Glutamatergic neuron (in vitro differentiated cells): Measurements from ENCODE around the gene SLC29A1. TPM values are rescaled to one million over a fixed set of nuclear protein-coding genes. Genes with fewer than 3 reads are reported as not detected.
A peak's percentile ranks its signal among the peaks of the same experiment; 100 is the strongest.

ENCODE experiments used
- DNase-seq: peaks from one replicate; pipeline ENCODE4 v3.0.0; 2022
- H3K27ac Mint-ChIP-seq: one replicate; pipeline ENCODE4 v1.8.0; 2020; ENCODE audit warnings: mild to moderate bottlenecking, mixed read lengths, inconsistent platforms; ENCODE audit not compliant: unreplicated experiment
- H3K27me3 Mint-ChIP-seq: one replicate; pipeline ENCODE4 v1.8.0; 2020; ENCODE audit warnings: mild to moderate bottlenecking, moderate library complexity, mixed read lengths, inconsistent platforms; ENCODE audit not compliant: unreplicated experiment
- H3K36me3 Mint-ChIP-seq: one replicate; pipeline ENCODE4 v1.8.0; 2020; ENCODE audit warnings: mild to moderate bottlenecking, mixed read lengths, inconsistent platforms; ENCODE audit not compliant: unreplicated experiment
- H3K4me1 Mint-ChIP-seq: one replicate; pipeline ENCODE4 v1.8.0; 2020; ENCODE audit warnings: mild to moderate bottlenecking, low read depth, mixed read lengths, inconsistent platforms; ENCODE audit not compliant: unreplicated experiment
- H3K4me3 Mint-ChIP-seq: one replicate; pipeline ENCODE4 v1.8.0; 2020; ENCODE audit warnings: mild to moderate bottlenecking, mixed read lengths, inconsistent platforms; ENCODE audit not compliant: unreplicated experiment
- H3K9me3 Mint-ChIP-seq: one replicate; pipeline ENCODE4 v1.8.0; 2020; ENCODE audit warnings: mild to moderate bottlenecking, moderate library complexity, mixed read lengths, inconsistent platforms; ENCODE audit not compliant: unreplicated experiment
- total RNA-seq: library from RNA; stranded (reverse); fragmentation: NEBNext Ultra II Directional; extraction: Animal tissue kit (Norgen Biotek cat#: 25700); gene quantifications from one replicate; pipeline ENCODE4 v1.2.1, GENCODE V29; 2021; ENCODE audit not compliant: unreplicated experiment
- TF ChIP-seq, protein P1 (sequence below): fragments of 200-600 bp; sonication (generic); IDR thresholded peaks from one replicate; pipeline ENCODE4 v1.5.0; 2021; ENCODE audit not compliant: partially characterized antibody, unreplicated experiment

The SLC29A1 gene
- total RNA-seq, 1 donor from 2014 or later, result 20.0 TPM

DNA sequence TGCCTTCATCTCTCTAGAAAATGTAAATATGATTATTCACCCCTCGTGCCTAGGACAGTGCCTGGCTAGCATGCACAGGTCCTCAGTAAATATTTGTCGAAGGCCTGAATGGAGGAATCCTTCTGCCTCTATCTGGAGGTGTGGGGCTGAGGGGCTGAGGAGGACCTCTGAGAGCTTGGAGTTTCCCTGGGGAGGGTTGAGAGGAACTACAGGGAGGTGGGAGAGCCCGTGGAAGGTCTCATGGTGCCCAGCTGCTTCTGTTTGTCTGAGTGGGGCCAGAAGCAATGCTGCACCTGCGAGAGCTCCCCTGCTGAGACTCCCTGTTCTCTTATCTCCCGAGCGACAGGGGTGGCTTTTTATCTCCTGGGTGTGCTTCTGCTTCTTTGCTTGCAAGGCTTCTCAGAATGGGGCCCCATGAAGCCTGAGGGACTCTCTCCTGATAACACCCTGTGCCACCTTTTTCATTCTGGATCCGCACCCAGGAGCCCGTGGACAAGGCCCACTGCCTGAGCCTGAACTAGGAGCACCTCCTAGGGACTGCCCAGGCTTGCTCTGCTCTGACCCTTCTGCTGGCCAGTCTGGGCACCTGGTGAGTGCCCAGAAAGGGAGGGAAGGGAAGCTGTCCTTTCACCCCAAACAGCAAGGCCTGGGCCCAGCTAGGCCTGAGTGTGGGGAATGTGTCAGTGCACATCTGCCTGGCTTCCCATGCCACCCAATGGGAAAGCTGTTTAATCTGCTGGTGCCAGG, 2.4 kb downstream of the SLC29A1 start:
- peak overlapping the region; percentile 69 for H3K4me3 Mint-ChIP-seq

DNA sequence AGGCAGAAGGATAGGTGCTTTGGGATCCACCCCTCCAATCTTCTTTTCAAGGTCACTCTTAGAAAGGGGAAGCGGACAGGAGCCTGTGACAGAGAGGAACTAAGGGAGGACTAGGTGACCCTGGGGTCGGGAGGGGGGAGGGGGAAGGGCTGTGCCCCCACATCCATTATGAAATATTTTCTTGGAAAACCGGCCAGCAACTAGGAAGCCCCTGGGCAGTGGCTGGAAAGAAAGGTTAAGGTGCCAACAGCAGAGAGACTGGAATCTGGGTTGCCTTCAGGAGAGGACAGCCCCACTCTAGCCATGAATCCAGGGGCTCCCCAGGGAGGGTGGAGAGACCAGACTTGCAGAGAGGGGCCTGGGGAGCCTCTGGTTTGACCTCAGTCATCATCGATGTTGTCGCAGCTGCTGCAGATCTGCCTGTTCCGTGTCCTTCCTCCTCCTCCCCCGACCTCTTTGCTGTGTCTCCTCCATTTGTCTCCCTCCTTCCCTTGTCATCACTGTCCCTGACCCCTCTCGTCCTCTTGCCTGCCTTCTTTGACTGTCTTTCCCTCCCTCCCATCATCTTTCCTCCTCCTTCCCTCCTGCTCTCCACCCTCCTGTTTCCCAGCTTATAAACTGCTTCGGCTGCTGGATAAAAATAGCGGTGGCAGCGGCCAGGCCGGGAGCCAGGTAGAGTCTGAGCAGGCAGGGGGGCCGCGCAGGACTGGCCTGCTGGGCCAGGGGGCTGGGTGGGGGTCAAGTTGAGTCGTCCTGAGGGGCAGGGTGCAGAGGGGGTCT, 3.2 kb downstream of the SLC29A1 start:
- Mint-ChIP-seq H3K27ac (peak overlapping the region; percentile 78), H3K4me1 (peaks cover 35% of the 10 kb centered on the region), H3K4me3 (peak overlapping the region; percentile 69), H3K9me3 (peaks cover 2% of the 10 kb centered on the region), H3K36me3 (no peaks in the 10 kb centered on the region), H3K27me3 (peaks cover 7% of the 10 kb centered on the region)
- TF ChIP-seq, protein P1, sequence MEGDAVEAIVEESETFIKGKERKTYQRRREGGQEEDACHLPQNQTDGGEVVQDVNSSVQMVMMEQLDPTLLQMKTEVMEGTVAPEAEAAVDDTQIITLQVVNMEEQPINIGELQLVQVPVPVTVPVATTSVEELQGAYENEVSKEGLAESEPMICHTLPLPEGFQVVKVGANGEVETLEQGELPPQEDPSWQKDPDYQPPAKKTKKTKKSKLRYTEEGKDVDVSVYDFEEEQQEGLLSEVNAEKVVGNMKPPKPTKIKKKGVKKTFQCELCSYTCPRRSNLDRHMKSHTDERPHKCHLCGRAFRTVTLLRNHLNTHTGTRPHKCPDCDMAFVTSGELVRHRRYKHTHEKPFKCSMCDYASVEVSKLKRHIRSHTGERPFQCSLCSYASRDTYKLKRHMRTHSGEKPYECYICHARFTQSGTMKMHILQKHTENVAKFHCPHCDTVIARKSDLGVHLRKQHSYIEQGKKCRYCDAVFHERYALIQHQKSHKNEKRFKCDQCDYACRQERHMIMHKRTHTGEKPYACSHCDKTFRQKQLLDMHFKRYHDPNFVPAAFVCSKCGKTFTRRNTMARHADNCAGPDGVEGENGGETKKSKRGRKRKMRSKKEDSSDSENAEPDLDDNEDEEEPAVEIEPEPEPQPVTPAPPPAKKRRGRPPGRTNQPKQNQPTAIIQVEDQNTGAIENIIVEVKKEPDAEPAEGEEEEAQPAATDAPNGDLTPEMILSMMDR, result no peak
- DNase-seq, result peak; percentile 49

More for the DNA sequence above, 2.4 kb downstream of the SLC29A1 start:
- DNase-seq, result no peak
- Mint-ChIP-seq H3K9me3 (peaks cover 2% of the 10 kb centered on the region), H3K36me3 (no peaks in the 10 kb centered on the region), H3K27ac (no peak overlapping the region), H3K4me1 (peaks cover 35% of the 10 kb centered on the region), H3K27me3 (peaks cover 5% of the 10 kb centered on the region)
- TF ChIP-seq, protein P1, result no peak

DNA sequence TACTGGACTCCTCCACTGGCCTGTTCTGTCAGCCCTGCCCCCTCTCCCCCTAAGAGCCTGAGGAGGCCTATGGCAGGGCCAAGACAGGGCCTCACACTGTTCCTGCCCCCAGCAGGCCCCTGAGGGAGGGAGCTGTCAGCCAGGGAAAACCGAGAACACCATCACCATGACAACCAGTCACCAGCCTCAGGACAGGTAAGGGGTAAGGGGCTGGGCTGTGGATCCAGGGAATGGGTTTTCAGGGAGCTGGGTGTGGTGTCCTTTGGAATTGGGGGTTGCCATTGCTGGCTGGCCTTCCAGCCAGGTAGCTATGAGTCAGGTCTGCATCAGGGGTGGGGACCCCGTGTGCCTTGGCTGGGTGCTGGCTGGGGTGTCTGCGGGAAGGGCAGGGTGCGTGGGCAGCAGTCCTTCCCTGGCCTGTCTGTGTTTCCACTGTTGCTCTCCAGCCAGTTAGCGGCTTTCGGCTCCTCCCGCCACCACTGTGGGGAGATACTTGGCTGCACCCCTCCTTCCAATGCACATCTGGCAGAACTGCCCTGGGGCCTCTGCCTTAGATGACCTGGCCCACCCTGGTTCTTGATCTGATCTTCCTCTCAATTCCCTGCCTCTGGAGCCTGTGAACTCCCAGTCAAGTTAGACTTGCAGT, 3.9 kb downstream of the SLC29A1 start:
- peaks cover 35% of the 10 kb centered on the region for H3K4me1 Mint-ChIP-seq
- DNase-seq, result no peak
- no peak overlapping the region for H3K27ac Mint-ChIP-seq
- H3K4me3 Mint-ChIP-seq, result no peak overlapping the region
- H3K36me3 Mint-ChIP-seq, result no peaks in the 10 kb centered on the region
- H3K9me3 Mint-ChIP-seq, result peaks cover 2% of the 10 kb centered on the region
- TF ChIP-seq, protein P1, result no peak
- peaks cover 7% of the 10 kb centered on the region for H3K27me3 Mint-ChIP-seq

DNA sequence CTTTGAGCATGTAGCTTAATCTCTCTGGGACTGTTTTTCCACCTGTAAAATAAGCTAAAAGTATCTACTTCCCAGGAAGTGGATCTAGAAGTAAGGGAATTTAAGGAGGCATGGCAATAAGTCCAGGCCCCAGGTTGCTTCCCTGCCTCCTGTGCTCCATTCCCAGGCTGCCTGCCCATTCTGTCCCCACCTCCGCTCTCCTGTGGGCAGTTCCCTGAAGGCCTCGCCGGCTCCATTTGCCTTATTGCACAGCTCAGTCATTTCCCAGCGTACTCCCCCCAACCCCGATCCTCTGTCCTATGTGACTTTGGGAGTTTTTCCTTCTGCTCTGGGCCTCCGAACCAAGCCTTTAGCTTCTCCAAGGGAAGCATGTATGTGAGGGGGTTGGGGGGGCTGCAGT, 4.6 kb downstream of the SLC29A1 start:
- Mint-ChIP-seq H3K4me1 (peaks cover 30% of the 10 kb centered on the region), H3K27me3 (peaks cover 2% of the 10 kb centered on the region), H3K27ac (no peak overlapping the region), H3K4me3 (no peak overlapping the region), H3K36me3 (no peaks in the 10 kb centered on the region), H3K9me3 (peaks cover 2% of the 10 kb centered on the region)
- no peak for DNase-seq
- TF ChIP-seq, protein P1, result no peak

DNA sequence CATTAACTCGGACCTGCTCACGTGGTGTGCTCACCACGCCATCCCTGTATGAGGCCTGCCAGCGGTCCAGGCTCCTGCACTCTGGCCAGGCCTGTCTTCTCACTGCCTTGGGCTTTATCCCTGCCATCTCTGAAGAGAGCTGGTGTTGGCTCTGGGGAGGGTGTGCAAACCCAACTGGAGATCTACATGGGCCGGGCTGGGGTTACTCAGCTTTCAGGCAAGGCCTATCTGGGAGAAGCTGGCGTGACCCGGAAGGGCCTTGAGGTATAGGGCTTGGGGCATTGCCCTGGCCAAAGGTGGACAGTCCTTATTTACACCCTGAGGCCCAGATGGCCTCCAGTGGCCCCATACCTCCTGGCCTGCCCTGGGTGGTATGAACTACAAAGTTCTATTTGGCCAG, 5.0 kb downstream of the SLC29A1 start:
- TF ChIP-seq, protein P1, result no peak
- peaks cover 3% of the 10 kb centered on the region for H3K27me3 Mint-ChIP-seq
- no peak for DNase-seq
- no peaks in the 10 kb centered on the region for H3K36me3 Mint-ChIP-seq
- H3K9me3 Mint-ChIP-seq, result peaks cover 2% of the 10 kb centered on the region
- H3K4me3 Mint-ChIP-seq, result no peak overlapping the region
- no peak overlapping the region for H3K27ac Mint-ChIP-seq
- H3K4me1 Mint-ChIP-seq, result peaks cover 30% of the 10 kb centered on the region
